Measurements from ENCODE around the gene LCK.
"Not testable (repeated sequence)": the region's sequence is repeated elsewhere in the genome, so short reads cannot be mapped to it uniquely, and the experiment has no call there.

LCK gene

DNA sequence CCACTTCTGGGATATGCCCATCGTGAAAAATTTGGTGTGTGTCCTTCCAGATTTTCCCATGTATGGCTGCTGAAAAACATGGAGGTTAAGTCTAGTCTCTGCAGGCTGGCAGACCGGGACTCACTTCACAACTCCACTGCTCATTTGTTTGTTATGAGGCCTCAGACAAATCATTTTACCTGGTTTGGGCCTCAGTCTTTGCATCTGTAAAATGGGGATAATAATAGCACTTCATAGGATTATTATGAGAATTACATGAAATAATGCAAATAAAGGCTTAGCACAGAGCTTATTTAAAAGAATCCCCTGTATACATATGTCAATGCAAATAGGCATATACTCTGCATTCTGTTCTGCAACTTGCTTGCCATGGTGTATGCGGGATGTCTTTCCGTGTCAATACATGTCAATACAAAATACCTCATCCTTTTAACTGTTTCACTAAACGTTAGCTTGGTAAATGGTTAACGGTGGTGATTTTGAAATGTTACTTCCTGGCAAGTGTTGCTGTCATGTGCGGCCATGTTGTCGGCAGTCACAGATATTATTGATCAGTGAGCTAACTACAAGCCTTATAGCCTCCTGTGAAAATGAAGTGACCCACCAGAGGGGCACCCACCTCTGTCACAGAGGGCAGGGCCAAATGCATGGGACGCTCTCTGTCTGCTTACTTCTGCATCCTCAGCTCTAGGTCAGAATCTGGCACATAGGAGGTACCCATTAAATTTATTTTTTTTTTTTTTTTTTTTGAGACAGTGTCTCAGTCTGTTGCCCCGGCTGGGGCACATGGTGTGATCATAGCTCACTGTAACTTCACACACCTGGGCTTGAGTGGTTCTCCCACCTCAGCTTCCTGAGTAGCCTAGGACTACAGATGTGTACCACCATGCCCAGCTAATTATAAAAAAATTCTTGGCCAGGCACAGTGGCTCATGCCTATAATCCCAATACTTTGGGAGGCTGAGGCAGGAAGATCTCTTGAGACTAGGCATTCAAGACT, 4.3 kb downstream of the LCK start:
- Histone ChIP-seq H3K36me3 (ENCODE audit: control insufficient read depth in 1 of 2, insufficient read depth in 2 of 2, low read depth in 1 of 2, low read length in 2 of 2) (no peaks in the 10 kb centered on the region), H3K9me3 (ENCODE audit: control insufficient read depth, low read length) (no peaks in the 10 kb centered on the region), H2BK120ac (ENCODE audit: low read depth, low read length) (no peak overlapping the region), H3K14ac (ENCODE audit: low read length in 2 of 2) (no peak overlapping the region), H3K9ac (ENCODE audit: low read length) (no peak overlapping the region), H4K8ac (ENCODE audit: low read length) (no peak overlapping the region), H3K27ac (ENCODE audit: low read length, poor library complexity, severe bottlenecking) (no peak overlapping the region), H3K4me2 (ENCODE audit: low read length, poor library complexity, severe bottlenecking) (no peak overlapping the region), H2BK15ac (ENCODE audit: low read depth, poor library complexity, severe bottlenecking) (no peak overlapping the region), H2BK5ac (ENCODE audit: low read depth, low read length, poor library complexity, severe bottlenecking) (no peak overlapping the region), H3K27me3 (ENCODE audit: control insufficient read depth in 1 of 2, insufficient read depth in 1 of 2, low read length in 2 of 2) (peaks cover 0 to 5% of the 10 kb centered on the region in 2 experiments), H3K23ac (ENCODE audit: low read length in 2 of 2) (no peak overlapping the region), H3K4ac (ENCODE audit: low read depth in 1 of 2, low read length in 2 of 2) (no peak overlapping the region), H2AFZ (ENCODE audit: low read depth, low read length) (no peak overlapping the region), H3K18ac (ENCODE audit: low read depth in 1 of 2, low read length in 2 of 2) (no peak overlapping the region), H2BK12ac (ENCODE audit: low read length in 2 of 2) (no peak overlapping the region), H4K91ac (ENCODE audit: low read length) (no peak overlapping the region), H3K4me3 (ENCODE audit: insufficient read depth in 1 of 2, low read depth in 1 of 2, low read length in 2 of 2) (no peak overlapping the region), H2AK5ac (ENCODE audit: low read length, severe bottlenecking) (no peak overlapping the region), H3K79me1 (replicated peaks; ENCODE audit: low read length, poor library complexity, severe bottlenecking) (no peaks in the 10 kb centered on the region), H3K4me1 (ENCODE audit: control insufficient read depth, insufficient read depth, low read depth, low read length) (peaks cover 9% of the 10 kb centered on the region)
- WGBS: 95% methylated on average over 8 of the region's 10 CpGs
- DNase-seq: no peak

DNA sequence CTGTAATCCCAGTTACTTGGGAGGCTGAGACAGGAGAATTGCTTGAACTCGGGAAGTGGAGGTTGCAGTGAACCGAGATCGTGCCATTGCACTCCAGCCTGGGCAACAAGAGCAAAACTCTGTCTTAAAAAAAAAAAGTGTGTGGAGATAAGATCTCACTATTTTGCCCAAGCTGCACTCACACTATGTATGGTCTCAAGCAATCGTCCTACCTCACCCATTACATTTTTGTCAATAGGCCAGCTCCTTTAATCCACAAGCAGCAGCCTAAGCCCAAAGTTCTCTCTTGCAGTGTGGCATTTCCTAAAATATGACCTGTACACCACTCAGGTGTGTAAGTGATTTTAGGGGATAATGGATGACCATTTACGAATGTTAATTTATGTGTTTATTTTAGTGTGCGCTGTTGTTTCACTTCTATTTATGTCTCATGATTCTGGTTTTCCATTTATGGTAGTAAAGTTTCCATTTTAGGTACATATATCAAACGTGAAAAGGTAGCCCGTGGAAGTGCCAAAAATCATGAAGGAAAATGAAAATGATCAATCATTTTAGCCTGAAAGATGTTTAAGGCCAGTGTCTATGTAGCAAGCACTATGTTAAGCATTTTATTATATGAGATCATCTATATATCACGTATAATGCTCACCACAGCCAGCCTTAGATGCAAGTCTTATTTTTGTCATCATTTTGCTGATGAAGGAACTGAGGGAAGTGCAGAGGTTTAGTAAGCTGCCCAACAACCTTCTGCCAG, 5.6 kb downstream of the LCK start:
- Histone ChIP-seq H3K18ac (ENCODE audit: low read depth in 1 of 2, low read length in 2 of 2) (no peak overlapping the region), H2AK5ac (ENCODE audit: low read length, severe bottlenecking) (no peak overlapping the region), H3K27ac (ENCODE audit: low read length, poor library complexity, severe bottlenecking) (no peak overlapping the region), H3K79me1 (replicated peaks; ENCODE audit: low read length, poor library complexity, severe bottlenecking) (no peaks in the 10 kb centered on the region), H3K4ac (ENCODE audit: low read depth in 1 of 2, low read length in 2 of 2) (no peak overlapping the region), H2BK5ac (ENCODE audit: low read depth, low read length, poor library complexity, severe bottlenecking) (no peak overlapping the region), H3K14ac (ENCODE audit: low read length in 2 of 2) (no peak overlapping the region), H3K9ac (ENCODE audit: low read length) (no peak overlapping the region), H3K36me3 (ENCODE audit: control insufficient read depth in 1 of 2, insufficient read depth in 2 of 2, low read depth in 1 of 2, low read length in 2 of 2) (no peaks in the 10 kb centered on the region), H3K27me3 (ENCODE audit: control insufficient read depth in 1 of 2, insufficient read depth in 1 of 2, low read length in 2 of 2) (peaks cover 0 to 4% of the 10 kb centered on the region in 2 experiments), H3K4me2 (ENCODE audit: low read length, poor library complexity, severe bottlenecking) (no peak overlapping the region), H2BK12ac (ENCODE audit: low read length in 2 of 2) (no peak overlapping the region), H2AFZ (ENCODE audit: low read depth, low read length) (no peak overlapping the region), H4K8ac (ENCODE audit: low read length) (no peak overlapping the region), H3K9me3 (ENCODE audit: control insufficient read depth, low read length) (no peaks in the 10 kb centered on the region), H4K91ac (ENCODE audit: low read length) (no peak overlapping the region), H3K4me1 (ENCODE audit: control insufficient read depth, insufficient read depth, low read depth, low read length) (no peaks in the 10 kb centered on the region), H2BK120ac (ENCODE audit: low read depth, low read length) (no peak overlapping the region), H3K23ac (ENCODE audit: low read length in 2 of 2) (no peak overlapping the region), H2BK15ac (ENCODE audit: low read depth, poor library complexity, severe bottlenecking) (no peak overlapping the region), H3K4me3 (ENCODE audit: insufficient read depth in 1 of 2, low read depth in 1 of 2, low read length in 2 of 2) (no peak overlapping the region)
- 93% methylated on average over 3 of the region's 9 CpGs for WGBS
- DNase-seq: no peak

DNA sequence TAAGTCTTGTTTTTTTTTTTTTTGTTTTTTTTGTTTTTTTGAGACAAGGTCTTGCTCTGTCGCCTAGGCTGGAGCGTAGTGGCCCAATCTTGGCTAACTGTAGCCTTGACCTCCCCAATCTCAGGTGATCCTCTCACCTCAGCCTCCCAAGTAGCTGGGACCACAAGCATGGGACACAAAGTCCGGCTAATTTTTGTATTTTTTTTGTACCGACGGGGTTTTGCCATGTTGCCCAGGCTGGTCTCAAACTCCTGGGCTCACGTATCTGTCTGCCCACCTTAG, 6.1 kb downstream of the LCK start:
- Histone ChIP-seq H2AK5ac (ENCODE audit: low read length, severe bottlenecking) (no peak overlapping the region), H2BK5ac (ENCODE audit: low read depth, low read length, poor library complexity, severe bottlenecking) (no peak overlapping the region), H2BK15ac (ENCODE audit: low read depth, poor library complexity, severe bottlenecking) (no peak overlapping the region), H3K4me1 (ENCODE audit: control insufficient read depth, insufficient read depth, low read depth, low read length) (no peaks in the 10 kb centered on the region), H3K27me3 (ENCODE audit: control insufficient read depth in 1 of 2, insufficient read depth in 1 of 2, low read length in 2 of 2) (no peaks in the 10 kb centered on the region), H3K36me3 (ENCODE audit: control insufficient read depth in 1 of 2, insufficient read depth in 2 of 2, low read depth in 1 of 2, low read length in 2 of 2) (no peaks in the 10 kb centered on the region), H2BK12ac (ENCODE audit: low read length in 2 of 2) (no peak overlapping the region), H3K18ac (ENCODE audit: low read depth in 1 of 2, low read length in 2 of 2) (no peak overlapping the region), H3K4me3 (ENCODE audit: insufficient read depth in 1 of 2, low read depth in 1 of 2, low read length in 2 of 2) (no peak overlapping the region), H4K91ac (ENCODE audit: low read length) (no peak overlapping the region), H3K79me1 (replicated peaks; ENCODE audit: low read length, poor library complexity, severe bottlenecking) (no peaks in the 10 kb centered on the region), H4K8ac (ENCODE audit: low read length) (no peak overlapping the region), H3K4ac (ENCODE audit: low read depth in 1 of 2, low read length in 2 of 2) (no peak overlapping the region), H3K9me3 (ENCODE audit: control insufficient read depth, low read length) (no peaks in the 10 kb centered on the region), H2BK120ac (ENCODE audit: low read depth, low read length) (no peak overlapping the region), H3K9ac (ENCODE audit: low read length) (no peak overlapping the region), H2AFZ (ENCODE audit: low read depth, low read length) (no peak overlapping the region), H3K23ac (ENCODE audit: low read length in 2 of 2) (no peak overlapping the region), H3K14ac (ENCODE audit: low read length in 2 of 2) (no peak overlapping the region), H3K4me2 (ENCODE audit: low read length, poor library complexity, severe bottlenecking) (no peak overlapping the region), H3K27ac (ENCODE audit: low read length, poor library complexity, severe bottlenecking) (no peak overlapping the region)
- WGBS: 97% methylated on average over 6 of the region's 6 CpGs
- no peak for DNase-seq

DNA sequence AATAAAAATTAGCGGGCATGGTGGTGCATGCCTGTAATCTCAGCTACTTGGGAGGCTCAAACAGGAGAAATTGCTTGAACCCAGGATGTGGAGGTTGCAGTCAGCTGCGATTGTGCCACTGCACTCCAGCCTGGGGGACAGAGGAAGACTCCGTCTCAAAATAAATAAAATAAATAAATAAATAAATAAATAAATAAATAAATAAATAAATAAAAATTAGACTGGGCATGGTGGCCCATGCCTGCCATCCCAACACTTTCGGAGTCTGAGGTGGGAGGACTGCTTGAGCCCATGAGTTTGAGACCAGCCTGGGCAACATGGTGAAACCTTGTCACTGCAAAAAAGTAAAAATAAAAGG, 12.2 kb downstream of the LCK start:
- not testable (repeated sequence) for H3K4me2 ChIP-seq (ENCODE audit: low read length, poor library complexity, severe bottlenecking); H3K14ac ChIP-seq (ENCODE audit: low read length in 2 of 2); H2AK5ac ChIP-seq (ENCODE audit: low read length, severe bottlenecking); H3K4me1 ChIP-seq (ENCODE audit: control insufficient read depth, insufficient read depth, low read depth, low read length); H2BK120ac ChIP-seq (ENCODE audit: low read depth, low read length); H3K27me3 ChIP-seq (ENCODE audit: control insufficient read depth in 1 of 2, insufficient read depth in 1 of 2, low read length in 2 of 2); H3K4me3 ChIP-seq (ENCODE audit: insufficient read depth in 1 of 2, low read depth in 1 of 2, low read length in 2 of 2); H2BK12ac ChIP-seq (ENCODE audit: low read length in 2 of 2); H3K36me3 ChIP-seq (ENCODE audit: control insufficient read depth in 1 of 2, insufficient read depth in 2 of 2, low read depth in 1 of 2, low read length in 2 of 2); H3K4ac ChIP-seq (ENCODE audit: low read depth in 1 of 2, low read length in 2 of 2); H4K8ac ChIP-seq (ENCODE audit: low read length); H2BK5ac ChIP-seq (ENCODE audit: low read depth, low read length, poor library complexity, severe bottlenecking); H2BK15ac ChIP-seq (ENCODE audit: low read depth, poor library complexity, severe bottlenecking); H3K79me1 ChIP-seq (replicated peaks; ENCODE audit: low read length, poor library complexity, severe bottlenecking); DNase-seq; H3K9me3 ChIP-seq (ENCODE audit: control insufficient read depth, low read length); H3K23ac ChIP-seq (ENCODE audit: low read length in 2 of 2); H3K18ac ChIP-seq (ENCODE audit: low read depth in 1 of 2, low read length in 2 of 2); H3K27ac ChIP-seq (ENCODE audit: low read length, poor library complexity, severe bottlenecking); H3K9ac ChIP-seq (ENCODE audit: low read length); H2AFZ ChIP-seq (ENCODE audit: low read depth, low read length); H4K91ac ChIP-seq (ENCODE audit: low read length)
- WGBS: 94% methylated on average over 2 of the region's 4 CpGs

Data from mesenchymal stem cell (in vitro differentiated cells and primary cell).